ENCODE results near the gene EGLN1. TPM values are rescaled to one million over a fixed set of nuclear protein-coding genes. Genes with fewer than 3 reads are reported as not detected.
"Not testable (repeated sequence)": the region's sequence is repeated elsewhere in the genome, so short reads cannot be mapped to it uniquely, and the experiment has no call there.

The EGLN1 gene
- total and polyA plus RNA-seq, 10 of the 15 experiments (the other 5 are each of a cell fraction or from before 2014, with no cell fraction given): 2.4 to 46.6 (median 8.7) TPM

DNA sequence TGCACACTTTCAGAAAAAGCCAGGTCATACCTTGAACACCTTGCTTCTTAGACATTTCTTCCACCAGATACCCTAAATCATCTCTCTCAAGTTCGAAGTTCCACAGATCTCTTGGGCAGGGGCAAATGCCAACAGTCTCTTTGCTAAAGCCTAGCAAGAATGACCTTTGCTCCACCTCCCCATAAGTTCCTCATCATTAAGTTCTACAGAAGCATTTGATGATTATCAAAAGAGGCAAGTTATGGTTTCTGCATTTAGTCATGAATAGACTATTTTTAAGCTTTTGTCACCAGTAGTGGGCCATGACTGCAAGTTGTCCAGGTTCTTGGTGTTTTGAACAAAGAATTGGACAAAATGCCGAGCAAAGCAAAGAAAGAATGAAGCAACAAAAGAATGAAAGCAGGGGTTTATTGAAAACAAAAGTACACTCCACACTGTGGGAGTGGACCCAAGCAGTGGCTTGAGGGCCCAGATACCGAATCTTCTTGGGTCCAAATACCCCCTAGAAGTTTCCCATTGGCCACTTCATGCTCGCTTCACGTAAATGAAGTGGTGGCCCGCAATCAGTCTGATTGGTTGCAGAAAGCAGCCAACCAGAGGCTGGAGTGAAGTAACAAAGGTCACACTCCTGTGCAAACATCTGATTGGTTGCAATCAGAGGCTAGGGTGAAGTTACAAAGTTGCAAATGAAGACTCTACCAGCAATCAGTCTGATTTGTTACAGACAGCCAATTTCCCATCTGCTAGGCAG lies 9.8 kb upstream of the EGLN1 start:
- TF ChIP-seq DPF2 (IDR thresholded peaks at IDR 0.05) (no peak), CBX5 (IDR thresholded peaks at IDR 0.05; ENCODE audit: low read depth) (no peak), SREBF1 (IDR thresholded peaks at IDR 0.05; ENCODE audit: low read length) (no peak), HDGF (IDR thresholded peaks at IDR 0.05) (no peak), MYB (IDR thresholded peaks at IDR 0.05; ENCODE audit: borderline replicate concordance, low read depth, low read length) (no peak), BCL11A (IDR thresholded peaks at IDR 0.05; ENCODE audit: low read depth, low read length) (no peak), MLLT1 (IDR thresholded peaks at IDR 0.05) (no peak), SUPT20H (IDR thresholded peaks at IDR 0.05; ENCODE audit: borderline replicate concordance, control insufficient read depth, low read depth, low read length) (no peak), FOXM1 (IDR thresholded peaks at IDR 0.05; ENCODE audit: low read depth, low read length) (no peak), TBL1XR1 (IDR thresholded peaks at IDR 0.05; ENCODE audit: low read depth, low read length) (no peak), POLR2AphosphoS2 (IDR thresholded peaks at IDR 0.05; ENCODE audit: low read depth, low read length) (no peak), POLR2A (IDR thresholded peaks at IDR 0.05; ENCODE audit: low read depth, low read length) (no peak)
- no peak overlapping the region for H3K4me3 ChIP-seq
- no peak overlapping the region for H3K9ac ChIP-seq (ENCODE audit: control insufficient read depth, insufficient read depth, low read length)
- ATAC-seq (no peak), DNase-seq (ENCODE audit: low read depth, low spot score) (no peak), FAIRE-seq (no peak)
- RAD21 ChIA-PET (ENCODE audit: unreplicated experiment): no interaction called here
- no peaks in the 10 kb centered on the region; the same call in 2 of the 3 replicates for H3K9me3 ChIP-seq (replicated peaks; ENCODE audit: control insufficient read depth, insufficient read depth, low read length)
- no peaks in the 10 kb centered on the region for H3K4me1 ChIP-seq (ENCODE audit: control insufficient read depth, insufficient read depth, low read length)
- no TSS peak for BruUV-seq (replicated peaks)
- intact Hi-C loops (cut with micrococcal nuclease; ENCODE audit: unreplicated experiment) (no loop called here), in situ Hi-C loops (cut with MboI) (no loop called here)
- no peaks in the 10 kb centered on the region for H4K20me1 ChIP-seq (ENCODE audit: control insufficient read depth, insufficient read depth)
- CTCF ChIA-PET: no interaction called here
- no peak overlapping the region for H3K27ac ChIP-seq (ENCODE audit: control insufficient read depth, insufficient read depth)
- H3K36me3 ChIP-seq (ENCODE audit: control insufficient read depth in 2 of 2, insufficient read depth in 2 of 2, low read length in 1 of 2): no peaks in the 10 kb centered on the region
- no peaks in the 10 kb centered on the region for H3K27me3 ChIP-seq (replicated peaks in 1 of 2; ENCODE audit: control insufficient read depth in 2 of 2, insufficient read depth in 2 of 2, low read length in 1 of 2)
- WGBS (ENCODE audit: insufficient coverage, insufficient replicate concordance, low lambda C conversion rate, missing lambda C conversion rate): 39% methylated on average over 6 of the region's 6 CpGs
- no peak overlapping the region for H3K4me2 ChIP-seq (ENCODE audit: control insufficient read depth, insufficient read depth)
- no peak overlapping the region for H2AFZ ChIP-seq (ENCODE audit: control insufficient read depth, low read depth, low read length)
- SMC1A ChIA-PET (ENCODE audit: uncharacterized antibody, unreplicated experiment): no interaction called here
- no peaks in the 10 kb centered on the region for H3K79me2 ChIP-seq (ENCODE audit: control insufficient read depth, insufficient read depth, low read length)
- POLR2A ChIA-PET: no interaction called here

DNA sequence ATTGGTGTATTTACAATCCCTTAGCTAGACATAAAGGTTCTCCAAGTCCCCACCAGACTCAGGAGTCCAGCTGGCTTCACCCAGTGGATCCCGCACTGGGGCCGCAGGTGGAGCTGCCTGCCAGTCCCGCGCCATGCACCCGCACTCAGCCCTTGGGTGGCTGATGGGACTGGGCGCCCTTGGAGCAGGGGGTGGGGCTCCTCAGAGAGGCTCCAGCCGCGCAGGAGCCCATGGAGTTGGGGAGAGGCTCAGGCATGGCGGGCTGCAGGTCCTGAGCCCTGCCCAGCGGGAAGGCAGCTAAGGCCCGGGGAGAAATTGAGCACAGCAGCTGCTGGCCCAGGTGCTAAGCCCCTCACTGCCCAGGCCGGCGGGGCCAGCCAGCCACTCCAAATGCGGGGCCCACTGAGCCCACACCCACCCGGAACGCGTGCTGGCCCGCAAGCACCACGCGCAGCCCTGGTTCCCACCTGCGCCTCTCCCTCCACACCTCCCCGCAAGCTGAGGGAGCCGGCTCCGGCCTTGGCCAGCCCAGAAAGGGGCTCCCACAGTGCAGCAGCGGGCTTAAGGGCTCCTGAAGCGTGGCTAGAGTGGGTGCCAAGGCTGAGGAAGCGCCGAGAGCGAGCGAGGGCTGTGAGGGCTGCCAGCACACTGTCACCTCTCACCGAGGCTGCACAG lies 8.7 kb upstream of the EGLN1 start:
- DNase-seq (ENCODE audit: low read depth, low spot score); CTCF ChIA-PET; H3K36me3 ChIP-seq (ENCODE audit: control insufficient read depth in 2 of 2, insufficient read depth in 2 of 2, low read length in 1 of 2); BruUV-seq (replicated peaks); H3K79me2 ChIP-seq (ENCODE audit: control insufficient read depth, insufficient read depth, low read length); H3K9me3 ChIP-seq (replicated peaks; ENCODE audit: control insufficient read depth, insufficient read depth, low read length); SMC1A ChIA-PET (ENCODE audit: uncharacterized antibody, unreplicated experiment); H2AFZ ChIP-seq (ENCODE audit: control insufficient read depth, low read depth, low read length); ATAC-seq; in situ Hi-C loops (cut with MboI); H3K4me1 ChIP-seq (ENCODE audit: control insufficient read depth, insufficient read depth, low read length); H3K27ac ChIP-seq (ENCODE audit: control insufficient read depth, insufficient read depth); H3K27me3 ChIP-seq (replicated peaks in 1 of 2; ENCODE audit: control insufficient read depth in 2 of 2, insufficient read depth in 2 of 2, low read length in 1 of 2); FAIRE-seq; POLR2A ChIA-PET; RAD21 ChIA-PET (ENCODE audit: unreplicated experiment); H3K9ac ChIP-seq (ENCODE audit: control insufficient read depth, insufficient read depth, low read length); intact Hi-C loops (cut with micrococcal nuclease; ENCODE audit: unreplicated experiment); H3K4me3 ChIP-seq; H4K20me1 ChIP-seq (ENCODE audit: control insufficient read depth, insufficient read depth); H3K4me2 ChIP-seq (ENCODE audit: control insufficient read depth, insufficient read depth): not testable (repeated sequence)
- WGBS (ENCODE audit: insufficient coverage, insufficient replicate concordance, low lambda C conversion rate, missing lambda C conversion rate): 74% methylated on average over 31 of the region's 31 CpGs

Measured in GM12878 (cell line).